ENCODE results near the gene RAB11B. TPM values are rescaled to one million over a fixed set of nuclear protein-coding genes. Genes with fewer than 3 reads are reported as not detected.
A peak's percentile ranks its signal among the peaks of the same experiment; 100 is the strongest.

Gene RAB11B
- total RNA-seq, 1 donor from 2014 or later = 135 TPM

DNA sequence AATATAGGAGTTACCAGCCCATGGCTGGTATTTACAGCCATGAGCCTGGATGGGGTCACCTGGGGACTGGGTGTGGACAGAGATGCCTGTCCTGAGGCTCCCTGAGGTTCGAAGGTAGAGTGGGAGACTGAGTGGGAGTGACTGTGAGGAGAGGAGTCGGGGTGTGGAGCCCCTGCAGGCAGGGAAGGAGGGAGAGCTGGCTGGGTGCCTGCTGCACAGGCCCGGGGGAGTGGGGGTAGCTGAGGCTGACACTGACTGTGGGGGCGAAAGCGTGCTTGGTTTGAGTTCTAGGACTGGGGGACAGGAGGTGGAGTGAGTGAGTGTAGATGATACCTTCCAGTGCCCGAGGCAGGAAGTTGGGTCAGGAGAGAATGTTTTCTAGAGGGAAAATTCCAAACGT, 7.1 kb downstream of the RAB11B start:
- H3K4me3 Mint-ChIP-seq = peak overlapping the region; percentile 11
- no peaks in the 10 kb centered on the region for H3K36me3 Mint-ChIP-seq (ENCODE audit: low read depth)
- no peak for DNase-seq (ENCODE audit: low read depth, low spot score)
- H3K27ac Mint-ChIP-seq (ENCODE audit: unreplicated experiment) = peak overlapping the region; percentile 89
- H3K27me3 Mint-ChIP-seq (ENCODE audit: low read depth) = no peaks in the 10 kb centered on the region
- TF ChIP-seq, protein P1, sequence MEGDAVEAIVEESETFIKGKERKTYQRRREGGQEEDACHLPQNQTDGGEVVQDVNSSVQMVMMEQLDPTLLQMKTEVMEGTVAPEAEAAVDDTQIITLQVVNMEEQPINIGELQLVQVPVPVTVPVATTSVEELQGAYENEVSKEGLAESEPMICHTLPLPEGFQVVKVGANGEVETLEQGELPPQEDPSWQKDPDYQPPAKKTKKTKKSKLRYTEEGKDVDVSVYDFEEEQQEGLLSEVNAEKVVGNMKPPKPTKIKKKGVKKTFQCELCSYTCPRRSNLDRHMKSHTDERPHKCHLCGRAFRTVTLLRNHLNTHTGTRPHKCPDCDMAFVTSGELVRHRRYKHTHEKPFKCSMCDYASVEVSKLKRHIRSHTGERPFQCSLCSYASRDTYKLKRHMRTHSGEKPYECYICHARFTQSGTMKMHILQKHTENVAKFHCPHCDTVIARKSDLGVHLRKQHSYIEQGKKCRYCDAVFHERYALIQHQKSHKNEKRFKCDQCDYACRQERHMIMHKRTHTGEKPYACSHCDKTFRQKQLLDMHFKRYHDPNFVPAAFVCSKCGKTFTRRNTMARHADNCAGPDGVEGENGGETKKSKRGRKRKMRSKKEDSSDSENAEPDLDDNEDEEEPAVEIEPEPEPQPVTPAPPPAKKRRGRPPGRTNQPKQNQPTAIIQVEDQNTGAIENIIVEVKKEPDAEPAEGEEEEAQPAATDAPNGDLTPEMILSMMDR (conservative IDR thresholded peaks at IDR 0.05) = no peak
- peaks cover 15% of the 10 kb centered on the region for H3K4me1 Mint-ChIP-seq
- H3K9me3 Mint-ChIP-seq = no peaks in the 10 kb centered on the region

- no peak overlapping the region for H3K4me3 Mint-ChIP-seq
- DNase-seq (ENCODE audit: low read depth, low spot score) = no peak
- H3K27ac Mint-ChIP-seq (ENCODE audit: unreplicated experiment) = no peak overlapping the region
- H3K4me1 Mint-ChIP-seq = peaks cover 12% of the 10 kb centered on the region
- H3K36me3 Mint-ChIP-seq (ENCODE audit: low read depth) = no peaks in the 10 kb centered on the region
- H3K9me3 Mint-ChIP-seq = no peaks in the 10 kb centered on the region
- TF ChIP-seq, protein P1 (conservative IDR thresholded peaks at IDR 0.05) = no peak
- H3K27me3 Mint-ChIP-seq (ENCODE audit: low read depth) = no peaks in the 10 kb centered on the region
These were observed 7.7 kb downstream of the RAB11B start for GRCh38 chr19:8397746-8398310.

DNA sequence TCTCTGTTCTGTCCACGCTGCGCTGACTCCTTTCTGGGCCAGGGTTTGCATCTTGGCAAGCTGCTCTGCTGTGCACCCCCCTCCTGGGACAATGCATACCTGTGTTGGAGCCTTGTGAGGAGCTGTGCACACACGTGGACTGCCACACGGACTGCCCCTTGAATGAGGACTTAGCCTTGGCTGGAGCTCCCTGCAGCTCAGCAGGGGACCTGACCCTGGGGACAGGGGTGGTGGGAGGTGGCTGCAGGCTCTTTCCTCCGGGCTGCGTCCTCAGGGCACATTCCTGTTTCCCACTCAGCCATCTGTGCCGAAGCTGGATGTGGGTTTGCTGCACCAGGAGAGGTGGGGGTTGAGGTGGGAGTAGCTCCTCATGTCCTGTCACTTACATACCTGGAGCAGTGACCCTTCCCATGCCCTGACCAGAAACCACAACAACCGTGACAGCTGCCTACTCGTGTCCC, 8.2 kb downstream of the RAB11B start:
- H3K27ac Mint-ChIP-seq (ENCODE audit: unreplicated experiment) = no peak overlapping the region
- no peak for DNase-seq (ENCODE audit: low read depth, low spot score)
- H3K4me1 Mint-ChIP-seq = peaks cover 8% of the 10 kb centered on the region

DNA sequence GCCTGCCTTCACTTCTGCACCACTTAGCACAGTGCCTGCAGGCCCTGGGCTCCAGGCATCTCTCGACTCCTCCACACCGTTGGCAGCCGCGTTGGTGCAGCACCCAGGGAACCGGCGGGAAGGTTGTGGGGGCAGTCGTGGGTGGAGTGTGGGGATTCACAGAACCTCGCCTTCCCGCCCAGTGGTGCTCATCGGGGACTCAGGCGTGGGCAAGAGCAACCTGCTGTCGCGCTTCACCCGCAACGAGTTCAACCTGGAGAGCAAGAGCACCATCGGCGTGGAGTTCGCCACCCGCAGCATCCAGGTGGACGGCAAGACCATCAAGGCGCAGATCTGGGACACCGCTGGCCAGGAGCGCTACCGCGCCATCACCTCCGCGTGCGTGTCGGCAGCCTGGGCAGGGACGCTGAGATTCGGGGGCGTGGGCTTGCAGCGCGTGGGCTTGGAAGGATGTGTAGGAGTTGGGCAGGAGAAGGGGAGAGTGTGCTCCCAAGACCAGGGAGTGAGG, 9.6 kb downstream of the RAB11B start:
- H3K4me3 Mint-ChIP-seq = no peak overlapping the region
- DNase-seq (ENCODE audit: low read depth, low spot score) = no peak
- H3K27ac Mint-ChIP-seq (ENCODE audit: unreplicated experiment) = no peak overlapping the region
- no peaks in the 10 kb centered on the region for H3K36me3 Mint-ChIP-seq (ENCODE audit: low read depth)
- peaks cover 8% of the 10 kb centered on the region for H3K4me1 Mint-ChIP-seq
- TF ChIP-seq, protein P1 (conservative IDR thresholded peaks at IDR 0.05) = no peak
- no peaks in the 10 kb centered on the region for H3K9me3 Mint-ChIP-seq
- no peaks in the 10 kb centered on the region for H3K27me3 Mint-ChIP-seq (ENCODE audit: low read depth)

More for the DNA sequence above, 8.2 kb downstream of the RAB11B start:
- no peak overlapping the region for H3K4me3 Mint-ChIP-seq
- H3K9me3 Mint-ChIP-seq = no peaks in the 10 kb centered on the region
- H3K27me3 Mint-ChIP-seq (ENCODE audit: low read depth) = no peaks in the 10 kb centered on the region
- TF ChIP-seq, protein P1 (conservative IDR thresholded peaks at IDR 0.05) = no peak
- H3K36me3 Mint-ChIP-seq (ENCODE audit: low read depth) = no peaks in the 10 kb centered on the region

DNA sequence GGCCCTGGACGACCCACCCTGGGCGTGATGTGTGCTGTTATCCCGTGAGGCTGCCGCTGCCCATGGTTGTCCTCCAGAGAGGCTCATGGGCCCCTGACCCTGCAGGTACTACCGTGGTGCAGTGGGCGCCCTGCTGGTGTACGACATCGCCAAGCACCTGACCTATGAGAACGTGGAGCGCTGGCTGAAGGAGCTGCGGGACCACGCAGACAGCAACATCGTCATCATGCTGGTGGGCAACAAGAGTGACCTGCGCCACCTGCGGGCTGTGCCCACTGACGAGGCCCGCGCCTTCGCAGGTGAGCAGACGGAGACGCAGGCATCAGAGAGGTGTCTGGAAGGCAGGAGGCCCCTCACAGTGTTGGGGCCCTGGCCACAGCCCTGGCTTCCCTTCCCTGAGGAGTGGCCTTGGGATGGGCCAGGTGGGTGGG, 11.8 kb downstream of the RAB11B start:
- Mint-ChIP-seq H3K4me1 (peaks cover 5% of the 10 kb centered on the region), H3K9me3 (no peaks in the 10 kb centered on the region), H3K4me3 (no peak overlapping the region), H3K27me3 (ENCODE audit: low read depth) (no peaks in the 10 kb centered on the region), H3K36me3 (ENCODE audit: low read depth) (no peaks in the 10 kb centered on the region), H3K27ac (ENCODE audit: unreplicated experiment) (no peak overlapping the region)
- DNase-seq (ENCODE audit: low read depth, low spot score) = no peak
- TF ChIP-seq, protein P1 (conservative IDR thresholded peaks at IDR 0.05) = no peak

All from neural crest cell (in vitro differentiated cells).